ENCODE data around the gene CTNNA1. TPM values are rescaled to one million over a fixed set of nuclear protein-coding genes. Genes with fewer than 3 reads are reported as not detected.
A peak's percentile ranks its signal among the peaks of the same experiment; 100 is the strongest.

The CTNNA1 gene
- total RNA-seq, 1 donor from 2014 or later = 397 TPM

DNA sequence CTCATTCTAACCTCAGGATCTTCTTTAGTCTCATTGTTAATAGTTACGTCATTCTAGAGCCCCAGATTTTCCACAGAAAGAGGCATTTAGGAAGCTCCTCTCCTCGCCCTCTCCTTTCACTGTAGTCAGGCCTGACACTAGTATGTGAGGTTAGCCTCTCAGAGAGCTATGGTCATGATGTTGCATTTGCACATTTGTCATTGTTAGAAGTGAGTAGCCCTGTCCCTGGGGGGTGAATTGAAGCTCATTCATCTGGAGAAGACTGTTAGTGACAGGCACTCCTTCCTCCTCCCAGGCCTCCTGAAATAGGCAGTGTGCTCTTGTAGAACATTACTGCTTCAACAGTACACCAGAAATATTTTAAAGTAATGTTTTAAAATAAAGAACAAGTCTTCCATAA is 148.5 kb downstream of the CTNNA1 start:
- DNase-seq (ENCODE audit: low read depth) = no peak
- Histone ChIP-seq H3K36me3 (ENCODE audit: control insufficient read depth, insufficient read depth, low read length) (peaks cover 1% of the 10 kb centered on the region), H3K4me3 (ENCODE audit: low read depth, low read length) (no peak overlapping the region), H3K27me3 (ENCODE audit: control insufficient read depth, insufficient read depth, low read length) (no peaks in the 10 kb centered on the region)
- TF ChIP-seq, protein P1, sequence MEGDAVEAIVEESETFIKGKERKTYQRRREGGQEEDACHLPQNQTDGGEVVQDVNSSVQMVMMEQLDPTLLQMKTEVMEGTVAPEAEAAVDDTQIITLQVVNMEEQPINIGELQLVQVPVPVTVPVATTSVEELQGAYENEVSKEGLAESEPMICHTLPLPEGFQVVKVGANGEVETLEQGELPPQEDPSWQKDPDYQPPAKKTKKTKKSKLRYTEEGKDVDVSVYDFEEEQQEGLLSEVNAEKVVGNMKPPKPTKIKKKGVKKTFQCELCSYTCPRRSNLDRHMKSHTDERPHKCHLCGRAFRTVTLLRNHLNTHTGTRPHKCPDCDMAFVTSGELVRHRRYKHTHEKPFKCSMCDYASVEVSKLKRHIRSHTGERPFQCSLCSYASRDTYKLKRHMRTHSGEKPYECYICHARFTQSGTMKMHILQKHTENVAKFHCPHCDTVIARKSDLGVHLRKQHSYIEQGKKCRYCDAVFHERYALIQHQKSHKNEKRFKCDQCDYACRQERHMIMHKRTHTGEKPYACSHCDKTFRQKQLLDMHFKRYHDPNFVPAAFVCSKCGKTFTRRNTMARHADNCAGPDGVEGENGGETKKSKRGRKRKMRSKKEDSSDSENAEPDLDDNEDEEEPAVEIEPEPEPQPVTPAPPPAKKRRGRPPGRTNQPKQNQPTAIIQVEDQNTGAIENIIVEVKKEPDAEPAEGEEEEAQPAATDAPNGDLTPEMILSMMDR (IDR thresholded peaks at IDR 0.05; ENCODE audit: insufficient read depth, low read length, poor library complexity, severe bottlenecking) = no peak

GRCh38 chr5:138903130-138903775 is 150.0 kb downstream of the CTNNA1 start:
- DNase-seq (ENCODE audit: low read depth) = no peak
- peaks cover 1% of the 10 kb centered on the region for H3K36me3 ChIP-seq (ENCODE audit: control insufficient read depth, insufficient read depth, low read length)
- TF ChIP-seq, protein P1 (IDR thresholded peaks at IDR 0.05; ENCODE audit: insufficient read depth, low read length, poor library complexity, severe bottlenecking) = no peak
- H3K4me3 ChIP-seq (ENCODE audit: low read depth, low read length) = no peak overlapping the region
- H3K27me3 ChIP-seq (ENCODE audit: control insufficient read depth, insufficient read depth, low read length) = no peaks in the 10 kb centered on the region

GRCh38 chr5:138905541-138905940 is 152.3 kb downstream of the CTNNA1 start:
- peak; percentile 77 for DNase-seq (ENCODE audit: low read depth)
- H3K4me3 ChIP-seq (ENCODE audit: low read depth, low read length) = no peak overlapping the region
- TF ChIP-seq, protein P1 (IDR thresholded peaks at IDR 0.05; ENCODE audit: insufficient read depth, low read length, poor library complexity, severe bottlenecking) = no peak
- H3K27me3 ChIP-seq (ENCODE audit: control insufficient read depth, insufficient read depth, low read length) = no peaks in the 10 kb centered on the region
- peaks cover 1% of the 10 kb centered on the region for H3K36me3 ChIP-seq (ENCODE audit: control insufficient read depth, insufficient read depth, low read length)

DNA sequence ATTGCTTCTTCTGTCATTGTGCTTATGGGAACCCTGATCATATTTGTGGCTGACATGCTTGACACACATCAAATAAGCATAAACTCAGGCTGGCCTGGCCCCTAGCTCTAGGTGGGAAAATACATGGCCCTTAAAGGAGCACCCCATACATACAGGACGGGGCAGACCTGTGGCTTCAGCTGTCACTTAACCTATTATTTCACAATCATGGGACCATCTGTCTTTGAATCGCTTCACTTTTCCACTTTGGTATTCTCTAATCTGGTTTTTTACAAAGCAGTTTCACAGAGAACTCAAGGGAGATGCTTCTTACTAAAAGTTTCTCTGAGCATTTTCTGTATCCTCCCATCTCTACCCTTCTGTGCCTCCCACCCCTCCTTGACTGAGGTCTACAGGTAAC is 156.5 kb downstream of the CTNNA1 start:
- H3K36me3 ChIP-seq (ENCODE audit: control insufficient read depth, insufficient read depth, low read length) = peaks cover 1% of the 10 kb centered on the region
- TF ChIP-seq, protein P1 (IDR thresholded peaks at IDR 0.05; ENCODE audit: insufficient read depth, low read length, poor library complexity, severe bottlenecking) = no peak
- DNase-seq (ENCODE audit: low read depth) = no peak

DNA sequence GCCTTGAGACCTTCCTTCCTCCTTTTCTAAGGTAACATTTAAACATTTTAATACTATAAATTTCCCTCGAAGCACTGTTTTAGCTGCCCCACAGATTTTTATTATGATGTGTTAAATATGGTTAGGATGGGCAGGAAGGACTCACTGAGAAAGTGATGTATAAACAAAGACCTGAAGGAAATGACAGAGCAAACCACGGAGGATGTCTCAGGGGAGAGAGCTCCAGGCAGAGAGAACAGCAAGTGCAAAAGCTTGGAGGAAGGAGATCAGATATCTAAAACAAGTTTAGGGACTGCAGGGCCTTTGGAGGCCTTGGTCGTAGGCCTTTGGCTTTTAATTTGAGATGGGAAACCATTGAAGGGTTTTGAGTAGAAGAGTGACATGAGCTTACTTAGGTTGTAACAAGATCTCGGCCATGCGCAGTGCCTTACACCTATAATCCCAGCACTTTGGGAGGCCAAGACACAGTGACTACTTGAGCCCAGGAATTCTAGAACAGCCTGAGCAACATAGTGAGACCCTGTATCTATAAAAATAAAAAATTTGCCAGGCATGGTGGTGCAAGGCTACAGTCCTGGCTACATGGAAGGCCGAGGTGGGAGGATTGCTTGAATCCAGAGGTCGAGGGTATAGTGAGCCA is 157.4 kb downstream of the CTNNA1 start:
- TF ChIP-seq, protein P1 (IDR thresholded peaks at IDR 0.05; ENCODE audit: insufficient read depth, low read length, poor library complexity, severe bottlenecking) = no peak
- Histone ChIP-seq H3K4me3 (ENCODE audit: low read depth, low read length) (no peak overlapping the region), H3K36me3 (ENCODE audit: control insufficient read depth, insufficient read depth, low read length) (peaks cover 1% of the 10 kb centered on the region), H3K27me3 (ENCODE audit: control insufficient read depth, insufficient read depth, low read length) (no peaks in the 10 kb centered on the region)
- DNase-seq (ENCODE audit: low read depth) = no peak

More for the DNA sequence above, 156.5 kb downstream of the CTNNA1 start:
- Histone ChIP-seq H3K4me3 (ENCODE audit: low read depth, low read length) (no peak overlapping the region), H3K27me3 (ENCODE audit: control insufficient read depth, insufficient read depth, low read length) (no peaks in the 10 kb centered on the region)

Measured in kidney epithelial cell (primary cell).